GM12801 (cell line): ENCODE measurements around the gene XRCC3.

Experiments
- CTCF ChIP-seq: IDR thresholded peaks from one replicate; pipeline ENCODE4 v1.5.1; 2011; ENCODE audit warnings: control low read depth; ENCODE audit not compliant: insufficient read length; ENCODE audit errors: extremely low read depth

XRCC3 gene

GRCh38 chr14:103749860-103750259, 34.6 kb upstream of the XRCC3 start:
- TF ChIP-seq CTCF = no peak

GRCh38 chr14:103749452-103749851, 34.2 kb upstream of the XRCC3 start:
- no peak for TF ChIP-seq CTCF

GRCh38 chr14:103748534-103748857, 33.2 kb upstream of the XRCC3 start:
- TF ChIP-seq CTCF = no peak

DNA sequence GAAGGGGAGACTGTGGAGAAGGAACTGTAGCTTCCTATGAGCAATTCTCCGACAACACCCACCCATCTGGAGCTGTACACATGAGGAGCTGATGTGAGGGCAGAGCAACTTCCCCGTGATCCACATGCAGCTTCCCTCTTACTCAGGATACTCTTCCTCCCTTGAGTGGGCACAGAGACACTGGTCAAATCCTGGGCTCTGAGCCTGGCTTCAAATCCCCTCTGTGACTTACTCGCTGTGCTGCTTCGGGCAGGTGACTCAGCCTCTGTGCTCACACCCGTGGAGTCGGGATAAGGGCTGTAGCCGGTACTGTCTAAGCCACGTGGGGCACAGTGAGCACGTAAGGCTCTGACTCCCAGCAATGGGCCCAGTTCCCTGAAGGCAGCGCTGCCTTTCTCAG, 31.4 kb upstream of the XRCC3 start:
- TF ChIP-seq CTCF = no peak

DNA sequence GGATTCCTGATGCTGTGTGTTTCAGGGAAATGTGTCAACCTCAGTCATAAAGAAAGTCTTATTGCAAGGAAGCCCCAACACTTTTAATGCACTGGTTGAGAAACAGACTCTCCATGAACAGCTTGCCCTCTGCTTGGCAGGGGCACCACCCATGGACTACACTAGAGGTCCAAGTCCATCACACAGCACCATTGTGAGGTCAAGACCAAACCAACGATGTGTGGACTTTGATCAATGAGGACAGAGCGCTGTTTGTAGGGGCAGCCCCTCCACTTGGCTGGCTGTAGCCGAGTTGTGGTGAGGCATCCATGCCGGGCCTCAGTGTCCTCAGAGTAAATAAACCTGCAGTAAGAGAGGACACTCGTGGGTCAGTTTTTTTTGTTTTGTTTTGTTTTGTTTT, 30.2 kb upstream of the XRCC3 start:
- no peak for TF ChIP-seq CTCF

- no peak for TF ChIP-seq CTCF
Observed at GRCh38 chr14:103744621-103745395, 29.6 kb upstream of the XRCC3 start.

DNA sequence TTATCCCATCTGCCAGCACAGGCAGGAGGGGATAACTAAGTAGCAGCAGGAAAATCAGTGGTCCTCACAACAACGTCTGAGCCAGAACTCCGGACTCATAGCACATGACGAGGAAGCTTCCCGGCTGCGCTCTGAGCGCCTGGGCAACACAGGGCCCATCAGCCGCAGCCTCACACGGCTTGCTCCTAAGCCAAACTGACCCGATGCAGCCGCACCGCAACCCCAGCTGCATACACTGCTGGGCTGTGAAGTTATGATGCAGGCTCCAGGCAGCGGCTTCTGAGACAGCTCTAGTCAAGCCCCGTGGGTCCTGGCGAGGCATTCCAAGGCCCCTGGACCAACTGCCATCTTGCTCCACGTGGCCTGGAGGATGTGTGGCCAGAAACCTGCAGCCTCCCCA, 28.4 kb upstream of the XRCC3 start:
- TF ChIP-seq CTCF = no peak
